ENCODE measurements around the gene WDFY2.

The WDFY2 gene

GRCh38 chr13:51603716-51604115 lies 19.5 kb downstream of the WDFY2 start:
- Histone ChIP-seq H3K9me3 (ENCODE audit: insufficient read depth, low read length) (no peaks in the 10 kb centered on the region), H3K4me2 (ENCODE audit: low read length) (no peak overlapping the region), H4K20me1 (ENCODE audit: insufficient read depth, low read length) (no peaks in the 10 kb centered on the region), H3K27me3 (ENCODE audit: low read depth, low read length) (no peaks in the 10 kb centered on the region), H3K36me3 (replicated peaks; ENCODE audit: low read depth, low read length) (peaks cover 19% of the 10 kb centered on the region), H3K4me3 (ENCODE audit: low read length) (no peak overlapping the region), H2AFZ (ENCODE audit: low read depth, low read length) (no peak overlapping the region), H3K4me1 (ENCODE audit: low read length) (peaks cover 10% of the 10 kb centered on the region), H3K79me2 (ENCODE audit: low read length) (peaks cover 12% of the 10 kb centered on the region; the same call in 1 of the 2 replicates), H3K27ac (ENCODE audit: low read length) (no peak overlapping the region), H3K9ac (ENCODE audit: low read length) (no peak overlapping the region)
- TF ChIP-seq CTCF (IDR thresholded peaks at IDR 0.05; ENCODE audit: low read depth, low read length) (no peak), EZH2phosphoT487 (IDR thresholded peaks at IDR 0.05; ENCODE audit: low read depth) (no peak)

- no peaks in the 10 kb centered on the region for H4K20me1 ChIP-seq (ENCODE audit: insufficient read depth, low read length)
- H3K9me3 ChIP-seq (ENCODE audit: insufficient read depth, low read length) = no peaks in the 10 kb centered on the region
- no peak overlapping the region for H3K27ac ChIP-seq (ENCODE audit: low read length)
- no peak overlapping the region for H2AFZ ChIP-seq (ENCODE audit: low read depth, low read length)
- no peak for TF ChIP-seq CTCF (IDR thresholded peaks at IDR 0.05; ENCODE audit: low read depth, low read length)
- TF ChIP-seq EZH2phosphoT487 (IDR thresholded peaks at IDR 0.05; ENCODE audit: low read depth) = no peak
- H3K4me1 ChIP-seq (ENCODE audit: low read length) = peaks cover 22% of the 10 kb centered on the region
- H3K79me2 ChIP-seq (ENCODE audit: low read length) = peaks cover 11% of the 10 kb centered on the region; the same call in 1 of the 2 replicates
- H3K36me3 ChIP-seq (replicated peaks; ENCODE audit: low read depth, low read length) = peaks cover 19% of the 10 kb centered on the region
- H3K27me3 ChIP-seq (ENCODE audit: low read depth, low read length) = no peaks in the 10 kb centered on the region
- H3K4me3 ChIP-seq (ENCODE audit: low read length) = no peak overlapping the region
- H3K9ac ChIP-seq (ENCODE audit: low read length) = no peak overlapping the region
- H3K4me2 ChIP-seq (ENCODE audit: low read length) = no peak overlapping the region
Observed at GRCh38 chr13:51605698-51606097, 21.4 kb downstream of the WDFY2 start.

GRCh38 chr13:51607165-51607564 lies 22.9 kb downstream of the WDFY2 start:
- Histone ChIP-seq H3K9me3 (ENCODE audit: insufficient read depth, low read length) (no peaks in the 10 kb centered on the region), H2AFZ (ENCODE audit: low read depth, low read length) (no peak overlapping the region), H3K4me3 (ENCODE audit: low read length) (no peak overlapping the region), H3K4me2 (ENCODE audit: low read length) (no peak overlapping the region), H3K79me2 (ENCODE audit: low read length) (peaks cover 14% of the 10 kb centered on the region; the same call in 1 of the 2 replicates), H3K36me3 (replicated peaks; ENCODE audit: low read depth, low read length) (peaks cover 12% of the 10 kb centered on the region), H3K9ac (ENCODE audit: low read length) (no peak overlapping the region), H4K20me1 (ENCODE audit: insufficient read depth, low read length) (no peaks in the 10 kb centered on the region), H3K27me3 (ENCODE audit: low read depth, low read length) (no peaks in the 10 kb centered on the region), H3K4me1 (ENCODE audit: low read length) (peaks cover 22% of the 10 kb centered on the region), H3K27ac (ENCODE audit: low read length) (no peak overlapping the region)
- no peak for TF ChIP-seq CTCF (IDR thresholded peaks at IDR 0.05; ENCODE audit: low read depth, low read length)
- TF ChIP-seq EZH2phosphoT487 (IDR thresholded peaks at IDR 0.05; ENCODE audit: low read depth) = no peak

GRCh38 chr13:51608857-51609406 lies 24.7 kb downstream of the WDFY2 start:
- Histone ChIP-seq H3K79me2 (ENCODE audit: low read length) (peaks cover 21% of the 10 kb centered on the region), H3K27ac (ENCODE audit: low read length) (no peak overlapping the region), H3K4me2 (ENCODE audit: low read length) (peak overlapping the region; percentile 16; the same call in 1 of the 2 replicates)

More at GRCh38 chr13:51608857-51609406, 24.7 kb downstream of the WDFY2 start:
- H3K9me3 ChIP-seq (ENCODE audit: insufficient read depth, low read length) = no peaks in the 10 kb centered on the region
- H4K20me1 ChIP-seq (ENCODE audit: insufficient read depth, low read length) = no peaks in the 10 kb centered on the region
- TF ChIP-seq EZH2phosphoT487 (IDR thresholded peaks at IDR 0.05; ENCODE audit: low read depth) = no peak
- TF ChIP-seq CTCF (IDR thresholded peaks at IDR 0.05; ENCODE audit: low read depth, low read length) = no peak
- H2AFZ ChIP-seq (ENCODE audit: low read depth, low read length) = no peak overlapping the region
- H3K4me3 ChIP-seq (ENCODE audit: low read length) = no peak overlapping the region
- peaks cover 4% of the 10 kb centered on the region for H3K36me3 ChIP-seq (replicated peaks; ENCODE audit: low read depth, low read length)
- no peaks in the 10 kb centered on the region for H3K27me3 ChIP-seq (ENCODE audit: low read depth, low read length)
- H3K4me1 ChIP-seq (ENCODE audit: low read length) = peaks cover 22% of the 10 kb centered on the region
- H3K9ac ChIP-seq (ENCODE audit: low read length) = no peak overlapping the region
